Fibroblast of pulmonary artery (primary cell): ENCODE results near the gene KRTAP10-9.

Source experiments
- DNase-seq: peaks from one replicate; pipeline ENCODE4 v3.0.0-alpha.2; 2010; ENCODE audit warnings: low read depth
- H3K4me3 ChIP-seq: replicated peaks from 2 replicates; pipeline ENCODE4 v1.5.1; 2011; ENCODE audit warnings: low read depth, mild to moderate bottlenecking, control low read depth, low read length, moderate library complexity
- TF ChIP-seq, protein P1 (sequence below): IDR thresholded peaks from 2 replicates; pipeline ENCODE4 v1.5.1; 2011; ENCODE audit warnings: mild to moderate bottlenecking, control low read depth, low read length, inconsistent platforms; ENCODE audit errors: missing control alignments

The KRTAP10-9 gene

DNA sequence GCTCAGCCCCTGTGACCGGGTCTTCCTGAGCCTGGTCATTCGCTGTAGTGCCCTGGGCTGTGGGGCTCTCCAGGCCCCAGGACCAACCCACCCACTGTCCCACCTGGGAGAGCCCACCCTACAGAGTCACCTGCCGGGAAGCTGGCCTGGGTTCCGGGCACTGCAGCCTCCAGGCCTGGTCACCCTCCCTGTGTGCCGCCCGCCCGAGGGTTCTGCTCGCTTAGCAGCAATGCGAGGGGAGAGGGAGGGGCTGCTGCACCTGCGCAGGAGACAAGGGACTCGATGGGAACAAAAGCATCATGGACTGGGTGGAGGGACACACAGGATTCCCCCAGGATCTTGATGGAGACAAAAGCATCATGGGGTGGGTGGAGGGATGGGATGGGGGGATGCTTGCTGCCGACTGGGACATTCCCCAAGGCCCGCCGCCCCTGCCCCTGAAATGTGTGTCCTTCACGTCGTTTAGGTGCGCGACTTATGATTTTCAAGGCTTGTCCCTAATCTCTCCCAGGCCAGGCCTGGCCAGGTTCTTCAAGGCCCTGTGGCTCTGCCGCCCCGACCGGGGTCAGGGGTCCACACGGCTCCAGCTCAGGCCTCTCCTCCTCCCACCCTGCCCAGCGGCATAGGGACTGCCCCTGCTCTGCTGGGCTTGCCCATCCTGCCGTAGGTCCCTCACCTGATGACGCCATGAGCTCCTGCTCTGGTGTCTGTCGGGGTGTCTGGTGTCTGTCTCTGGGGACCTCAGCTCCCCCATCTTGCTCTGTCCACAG is 13.3 kb upstream of the KRTAP10-9 start:
- TF ChIP-seq, protein P1, sequence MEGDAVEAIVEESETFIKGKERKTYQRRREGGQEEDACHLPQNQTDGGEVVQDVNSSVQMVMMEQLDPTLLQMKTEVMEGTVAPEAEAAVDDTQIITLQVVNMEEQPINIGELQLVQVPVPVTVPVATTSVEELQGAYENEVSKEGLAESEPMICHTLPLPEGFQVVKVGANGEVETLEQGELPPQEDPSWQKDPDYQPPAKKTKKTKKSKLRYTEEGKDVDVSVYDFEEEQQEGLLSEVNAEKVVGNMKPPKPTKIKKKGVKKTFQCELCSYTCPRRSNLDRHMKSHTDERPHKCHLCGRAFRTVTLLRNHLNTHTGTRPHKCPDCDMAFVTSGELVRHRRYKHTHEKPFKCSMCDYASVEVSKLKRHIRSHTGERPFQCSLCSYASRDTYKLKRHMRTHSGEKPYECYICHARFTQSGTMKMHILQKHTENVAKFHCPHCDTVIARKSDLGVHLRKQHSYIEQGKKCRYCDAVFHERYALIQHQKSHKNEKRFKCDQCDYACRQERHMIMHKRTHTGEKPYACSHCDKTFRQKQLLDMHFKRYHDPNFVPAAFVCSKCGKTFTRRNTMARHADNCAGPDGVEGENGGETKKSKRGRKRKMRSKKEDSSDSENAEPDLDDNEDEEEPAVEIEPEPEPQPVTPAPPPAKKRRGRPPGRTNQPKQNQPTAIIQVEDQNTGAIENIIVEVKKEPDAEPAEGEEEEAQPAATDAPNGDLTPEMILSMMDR: no peak
- H3K4me3 ChIP-seq: no peak overlapping the region
- no peak for DNase-seq

DNA sequence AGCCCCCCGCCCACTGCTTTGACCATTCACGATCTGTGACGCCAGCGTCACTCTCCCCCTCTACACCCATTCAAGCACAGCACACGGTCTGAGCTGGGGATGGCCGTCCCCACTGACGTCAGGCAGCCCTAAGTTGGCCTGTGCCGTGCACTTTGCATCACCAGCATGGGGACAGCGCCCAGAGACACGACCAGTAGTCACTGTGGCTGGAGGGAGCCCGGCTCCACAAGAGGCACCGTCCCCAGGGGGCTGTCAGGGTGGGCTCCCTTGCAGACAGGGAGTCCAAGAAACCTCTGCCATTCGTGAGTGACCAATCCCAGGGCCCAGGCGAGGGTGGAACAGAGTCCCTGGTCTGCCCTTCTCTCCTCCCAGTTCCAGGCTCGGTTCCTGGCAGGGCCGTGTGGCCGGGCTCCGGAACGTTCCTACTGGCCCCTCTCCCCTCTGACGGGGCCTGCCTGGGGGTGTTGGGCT is 12.7 kb upstream of the KRTAP10-9 start:
- DNase-seq: no peak
- H3K4me3 ChIP-seq: no peak overlapping the region
- TF ChIP-seq, protein P1: no peak

DNA sequence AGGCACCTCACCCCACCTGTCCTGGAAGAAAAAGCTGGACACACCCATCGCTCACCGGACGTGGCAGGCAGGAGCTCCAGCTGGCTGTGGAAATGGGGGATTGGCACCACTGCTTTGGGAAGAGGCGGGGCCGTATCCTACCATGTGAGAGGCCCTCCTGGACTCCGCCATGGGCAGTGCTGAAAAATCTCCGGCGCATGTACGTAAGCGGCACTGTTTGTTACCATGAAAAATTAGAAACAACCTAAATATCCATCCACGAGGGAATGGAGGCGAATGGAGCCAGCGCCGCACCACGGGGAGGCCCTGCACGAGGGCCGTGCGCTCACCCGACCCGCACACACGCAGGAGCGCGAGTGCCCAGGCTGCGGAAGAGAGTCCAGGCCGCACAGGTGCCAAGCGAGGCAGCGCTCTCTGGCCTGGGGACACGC is 11.9 kb upstream of the KRTAP10-9 start:
- TF ChIP-seq, protein P1: no peak
- no peak for DNase-seq
- no peak overlapping the region for H3K4me3 ChIP-seq

- no peak overlapping the region for H3K4me3 ChIP-seq
- DNase-seq: no peak
- TF ChIP-seq, protein P1: no peak
These were observed 11.4 kb upstream of the KRTAP10-9 start for GRCh38 chr21:44615466-44615865.

DNA sequence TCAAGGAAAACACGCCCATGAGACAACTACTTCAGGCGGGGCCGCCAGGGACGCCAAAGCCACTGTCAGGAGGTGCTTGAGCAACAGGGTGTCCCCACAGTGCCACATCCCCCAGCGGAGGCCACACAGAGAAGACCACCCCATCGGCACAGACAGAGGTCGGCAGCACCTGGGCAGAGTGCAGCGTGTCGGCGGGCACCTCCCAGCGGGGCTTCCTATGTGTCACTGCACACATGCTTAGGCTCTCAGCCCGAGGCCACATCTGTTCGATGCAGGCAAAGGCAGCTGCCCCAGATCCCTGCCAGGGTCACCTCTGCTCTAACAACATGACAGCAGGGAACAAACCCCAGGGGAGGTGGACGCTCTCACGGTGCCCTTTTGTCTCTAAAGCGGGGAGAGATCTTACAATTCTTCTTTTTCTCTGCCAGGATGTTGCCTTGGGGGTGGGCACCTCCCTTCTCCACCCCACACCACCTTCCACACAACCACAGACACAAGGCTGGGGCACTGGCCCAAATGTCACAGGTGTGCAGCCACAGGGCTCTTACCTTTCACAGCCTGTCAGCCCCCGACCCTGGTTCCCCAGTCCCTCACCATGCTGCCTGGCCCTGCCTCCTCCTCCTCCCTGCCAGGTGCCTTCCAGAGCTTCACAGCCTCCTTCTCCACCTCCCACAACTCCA is 10.8 kb upstream of the KRTAP10-9 start:
- H3K4me3 ChIP-seq: no peak overlapping the region
- DNase-seq: no peak
- TF ChIP-seq, protein P1: no peak

DNA sequence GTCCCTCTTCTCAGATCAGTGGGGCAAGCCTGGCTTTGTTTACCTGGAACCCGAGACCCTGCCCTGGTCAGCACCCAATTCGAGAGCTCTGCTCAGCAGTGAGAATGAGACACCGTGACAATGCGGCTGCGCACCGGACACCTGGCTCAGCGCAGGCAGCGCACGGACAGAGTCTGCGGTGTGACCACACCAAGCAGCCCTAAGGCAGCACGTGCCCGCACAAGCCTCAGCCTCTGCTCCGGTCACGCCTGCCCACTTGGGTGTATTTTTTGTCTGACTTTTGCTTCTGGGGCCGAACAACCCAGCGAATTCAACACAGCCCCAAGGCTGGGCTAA is 10.3 kb upstream of the KRTAP10-9 start:
- DNase-seq: no peak
- TF ChIP-seq, protein P1: no peak

DNA sequence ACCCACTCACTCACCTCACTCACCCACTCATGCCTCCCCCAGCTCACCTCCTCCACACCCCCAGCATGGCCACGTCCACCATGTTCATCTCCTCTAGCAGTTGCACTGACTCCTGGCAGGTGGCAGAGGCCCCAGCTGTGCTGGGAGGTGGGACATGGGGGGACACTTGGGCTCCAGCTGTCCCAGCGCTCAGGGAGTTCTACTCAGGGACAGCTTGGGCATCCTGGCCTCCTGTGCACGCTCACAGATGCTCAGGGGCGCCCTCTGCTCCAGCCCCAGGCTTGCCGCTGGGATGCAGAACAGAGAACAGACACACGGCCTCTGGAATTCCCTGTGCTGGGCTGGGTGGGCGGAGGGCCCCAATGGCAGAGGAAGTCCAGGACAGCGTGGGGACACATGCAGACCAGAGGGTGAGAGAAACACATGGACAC is 9.8 kb upstream of the KRTAP10-9 start:
- DNase-seq: no peak
- no peak overlapping the region for H3K4me3 ChIP-seq
- TF ChIP-seq, protein P1: no peak

More for the DNA sequence above, 10.3 kb upstream of the KRTAP10-9 start:
- no peak overlapping the region for H3K4me3 ChIP-seq
